WTC11 (cell line): ENCODE measurements around the gene KCNMA1. TPM values are rescaled to one million over a fixed set of nuclear protein-coding genes. Genes with fewer than 3 reads are reported as not detected.

Source experiments
- ATAC-seq: fragments of 200-7000 bp; cut with Tn5 transposase; 2 replicates; pipeline ENCODE4 v1.10.0; 2021; ENCODE audit warnings: mild to moderate bottlenecking, moderate library complexity
- CTCF ChIA-PET: fragments of 300-600 bp; sonication (Branson Sonifier 250); formaldehyde crosslinking; loops from one replicate; lab custom pipeline; 2021; ENCODE audit warnings: antibody characterized with exemption; lab: Charles Lee
- POLR2A ChIA-PET: fragments of 350-600 bp; sonication (Branson Sonifier 250); formaldehyde crosslinking; loops from one replicate; lab custom pipeline; 2021; ENCODE audit warnings: antibody characterized with exemption; lab: Charles Lee
- DNase-seq: peaks from one replicate; pipeline ENCODE4 v3.0.0; 2021; ENCODE audit warnings: low spot score
- H3K27ac Mint-ChIP-seq: 2 replicates; pipeline ENCODE4 v1.8.0; 2021; ENCODE audit warnings: mixed read lengths
- H3K27me3 Mint-ChIP-seq: 2 replicates; pipeline ENCODE4 v1.8.0; 2021; ENCODE audit warnings: low read depth, mild to moderate bottlenecking, moderate library complexity, mixed read lengths
- H3K36me3 Mint-ChIP-seq: 2 replicates; pipeline ENCODE4 v1.8.0; 2021; ENCODE audit warnings: mixed read lengths
- H3K4me1 Mint-ChIP-seq: 2 replicates; pipeline ENCODE4 v1.8.0; 2022; ENCODE audit warnings: mixed read lengths
- H3K4me3 Mint-ChIP-seq: 2 replicates; pipeline ENCODE4 v1.8.0; 2021; ENCODE audit warnings: mild to moderate bottlenecking, moderate library complexity, mixed read lengths
- H3K9me3 Mint-ChIP-seq: 2 replicates; pipeline ENCODE4 v1.8.0; 2021; ENCODE audit warnings: mixed read lengths
- CREB1 ChIP-seq: sonication (generic); formaldehyde crosslinking; IDR thresholded peaks from 2 replicates; pipeline ENCODE4 v1.8.0; 2023; ENCODE audit warnings: mild to moderate bottlenecking, missing genetic modification reagents
- ELF4 ChIP-seq: sonication (generic); formaldehyde crosslinking; IDR thresholded peaks from 2 replicates; pipeline ENCODE4 v1.8.1; 2022; ENCODE audit warnings: low read depth, mild to moderate bottlenecking, moderate library complexity, missing genetic modification reagents
- ESRRA ChIP-seq: sonication (generic); formaldehyde crosslinking; IDR thresholded peaks from 2 replicates; pipeline ENCODE4 v1.8.1; 2022; ENCODE audit warnings: mild to moderate bottlenecking, missing genetic modification reagents, borderline replicate concordance
- ETV6 ChIP-seq: sonication (generic); formaldehyde crosslinking; IDR thresholded peaks from 2 replicates; pipeline ENCODE4 v1.8.1; 2022; ENCODE audit warnings: mild to moderate bottlenecking, missing genetic modification reagents
- FOXK1 ChIP-seq: sonication (generic); formaldehyde crosslinking; IDR thresholded peaks from 2 replicates; pipeline ENCODE4 v1.8.0; 2022; ENCODE audit warnings: mild to moderate bottlenecking, moderate library complexity, missing genetic modification reagents
- GRHL2 ChIP-seq: fragments of 250-450 bp; sonication (Bioruptor Pico); IDR thresholded peaks from 2 replicates; pipeline ENCODE4 v1.8.0; 2022; ENCODE audit warnings: mild to moderate bottlenecking, moderate library complexity; ENCODE audit not compliant: insufficient replicate concordance, severe bottlenecking
- JUN ChIP-seq: sonication (generic); formaldehyde crosslinking; IDR thresholded peaks from 2 replicates; pipeline ENCODE4 v1.8.0; 2023; ENCODE audit warnings: mild to moderate bottlenecking, missing genetic modification reagents
- KAT7 ChIP-seq: sonication (generic); formaldehyde crosslinking; IDR thresholded peaks from 2 replicates; pipeline ENCODE4 v1.8.1; 2023; ENCODE audit warnings: missing genetic modification reagents, mild to moderate bottlenecking, borderline replicate concordance
- NR2C2 ChIP-seq: sonication (generic); formaldehyde crosslinking; IDR thresholded peaks from 2 replicates; pipeline ENCODE4 v1.8.0; 2022; ENCODE audit warnings: mild to moderate bottlenecking, missing genetic modification reagents
- OVOL2 ChIP-seq: fragments of 250-450 bp; sonication (Bioruptor Pico); IDR thresholded peaks from 2 replicates; pipeline ENCODE4 v1.9.0; 2021; ENCODE audit warnings: mild to moderate bottlenecking, borderline replicate concordance
- RELA ChIP-seq: sonication (generic); formaldehyde crosslinking; IDR thresholded peaks from 2 replicates; pipeline ENCODE4 v1.8.1; 2022; ENCODE audit warnings: missing genetic modification reagents, mild to moderate bottlenecking, borderline replicate concordance
- SMAD3 ChIP-seq: sonication (generic); formaldehyde crosslinking; IDR thresholded peaks from 2 replicates; pipeline ENCODE4 v1.8.0; 2022; ENCODE audit warnings: missing genetic modification reagents, mild to moderate bottlenecking, borderline replicate concordance
- SP1 ChIP-seq: sonication (generic); formaldehyde crosslinking; conservative IDR thresholded peaks from 2 replicates; pipeline ENCODE4 v1.8.1; 2022; ENCODE audit warnings: missing genetic modification reagents
- TEAD1 ChIP-seq: sonication (generic); formaldehyde crosslinking; IDR thresholded peaks from 2 replicates; pipeline ENCODE4 v1.8.0; 2022; ENCODE audit warnings: mild to moderate bottlenecking, missing genetic modification reagents
- TP53 ChIP-seq: sonication (generic); formaldehyde crosslinking; IDR thresholded peaks from 2 replicates; pipeline ENCODE4 v1.8.1; 2023; ENCODE audit warnings: mild to moderate bottlenecking, missing genetic modification reagents
- total RNA-seq: library from RNA; stranded (reverse); gene quantifications from 3 replicates; pipeline ENCODE4 v1.2.3, GENCODE V29; 2021
- TF ChIP-seq, protein P1 (sequence below): sonication (generic); formaldehyde crosslinking; IDR thresholded peaks from 2 replicates; pipeline ENCODE4 v1.8.0; 2022; ENCODE audit warnings: mild to moderate bottlenecking, missing genetic modification reagents
- TF ChIP-seq, protein P2 (sequence below): sonication (generic); formaldehyde crosslinking; IDR thresholded peaks from 2 replicates; pipeline ENCODE4 v1.8.0; 2022; ENCODE audit warnings: missing genetic modification reagents
- TF ChIP-seq, protein P3 (sequence below): sonication (generic); formaldehyde crosslinking; IDR thresholded peaks from 2 replicates; pipeline ENCODE4 v1.8.1; 2022; ENCODE audit warnings: mild to moderate bottlenecking, moderate library complexity, missing genetic modification reagents
- TF ChIP-seq, protein P4 (sequence below): sonication (generic); formaldehyde crosslinking; IDR thresholded peaks from 2 replicates; pipeline ENCODE4 v1.8.0; 2022; ENCODE audit warnings: mild to moderate bottlenecking, missing genetic modification reagents
- TF ChIP-seq, protein P5 (sequence below): sonication (generic); formaldehyde crosslinking; IDR thresholded peaks from 2 replicates; pipeline ENCODE4 v1.8.0; 2023; ENCODE audit warnings: mild to moderate bottlenecking, missing genetic modification reagents

The KCNMA1 gene
- total RNA-seq, 1 experiment from 2014 or later, result 7.3 TPM

DNA sequence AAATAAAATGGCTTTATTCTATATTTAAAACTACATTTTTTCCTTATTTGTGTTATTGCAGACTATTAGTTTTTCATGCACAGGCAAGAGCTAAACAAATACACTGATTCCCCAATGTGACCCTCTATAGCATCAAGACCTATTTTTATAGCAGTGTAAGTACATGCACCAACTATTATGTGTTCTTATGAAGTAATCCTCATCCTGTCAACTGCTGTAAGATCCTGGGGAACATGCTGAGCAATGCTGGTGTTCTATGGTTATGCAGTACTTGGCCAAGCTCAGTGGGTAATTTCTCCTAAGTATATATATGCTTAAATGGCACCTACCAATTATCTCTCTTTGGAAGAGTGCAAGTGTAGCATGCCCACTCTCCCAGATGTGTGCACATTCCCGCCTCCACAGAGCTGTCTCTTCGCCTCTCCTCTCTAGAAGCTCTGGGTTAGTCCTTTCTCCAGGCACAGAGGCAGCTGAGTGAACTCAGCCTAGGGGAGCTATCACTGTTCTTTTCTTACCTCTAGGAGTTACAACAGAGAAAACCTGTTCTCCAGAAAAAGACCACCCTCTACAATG, 428.8 kb downstream of the KCNMA1 start (continued):
- TF ChIP-seq ESRRA (CRISPR knock-in tag) (no peak), TEAD1 (CRISPR knock-in tag) (no peak)
- TF ChIP-seq, protein P1, sequence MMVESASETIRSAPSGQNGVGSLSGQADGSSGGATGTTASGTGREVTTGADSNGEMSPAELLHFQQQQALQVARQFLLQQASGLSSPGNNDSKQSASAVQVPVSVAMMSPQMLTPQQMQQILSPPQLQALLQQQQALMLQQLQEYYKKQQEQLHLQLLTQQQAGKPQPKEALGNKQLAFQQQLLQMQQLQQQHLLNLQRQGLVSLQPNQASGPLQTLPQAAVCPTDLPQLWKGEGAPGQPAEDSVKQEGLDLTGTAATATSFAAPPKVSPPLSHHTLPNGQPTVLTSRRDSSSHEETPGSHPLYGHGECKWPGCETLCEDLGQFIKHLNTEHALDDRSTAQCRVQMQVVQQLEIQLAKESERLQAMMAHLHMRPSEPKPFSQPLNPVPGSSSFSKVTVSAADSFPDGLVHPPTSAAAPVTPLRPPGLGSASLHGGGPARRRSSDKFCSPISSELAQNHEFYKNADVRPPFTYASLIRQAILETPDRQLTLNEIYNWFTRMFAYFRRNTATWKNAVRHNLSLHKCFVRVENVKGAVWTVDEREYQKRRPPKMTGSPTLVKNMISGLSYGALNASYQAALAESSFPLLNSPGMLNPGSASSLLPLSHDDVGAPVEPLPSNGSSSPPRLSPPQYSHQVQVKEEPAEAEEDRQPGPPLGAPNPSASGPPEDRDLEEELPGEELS, result no peak

DNA sequence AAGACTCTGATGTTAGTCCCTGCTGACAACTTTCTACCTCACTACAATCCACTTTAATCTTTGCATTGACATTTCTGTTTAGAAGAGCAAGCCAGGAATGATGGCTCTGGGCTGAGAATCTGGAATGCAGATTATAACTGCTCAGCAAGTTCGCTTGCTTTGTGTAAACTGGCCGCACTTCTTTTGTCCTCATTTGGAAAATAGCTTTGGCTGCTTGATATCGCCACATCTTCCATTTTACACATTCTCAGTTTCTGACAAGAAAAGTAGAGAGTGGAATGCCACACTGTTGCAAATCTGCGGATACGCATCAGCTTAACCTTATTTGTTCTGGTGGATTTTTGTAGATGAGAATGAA, 429.8 kb downstream of the KCNMA1 start:
- Mint-ChIP-seq H3K9me3 (peaks cover 21% of the 10 kb centered on the region), H3K4me1 (peaks cover 6% of the 10 kb centered on the region), H3K36me3 (peaks cover 7% of the 10 kb centered on the region), H3K4me3 (no peak overlapping the region), H3K27me3 (no peaks in the 10 kb centered on the region; the same call in 1 of the 2 replicates), H3K27ac (no peak overlapping the region)
- ChIA-PET CTCF (interaction anchor here (1.1 kb wide), 1 partner anchor 33 kb away, joined by 4 read pairs; no protein-coding TSS in a partner anchor), POLR2A (no interaction called here)
- TF ChIP-seq, protein P2, sequence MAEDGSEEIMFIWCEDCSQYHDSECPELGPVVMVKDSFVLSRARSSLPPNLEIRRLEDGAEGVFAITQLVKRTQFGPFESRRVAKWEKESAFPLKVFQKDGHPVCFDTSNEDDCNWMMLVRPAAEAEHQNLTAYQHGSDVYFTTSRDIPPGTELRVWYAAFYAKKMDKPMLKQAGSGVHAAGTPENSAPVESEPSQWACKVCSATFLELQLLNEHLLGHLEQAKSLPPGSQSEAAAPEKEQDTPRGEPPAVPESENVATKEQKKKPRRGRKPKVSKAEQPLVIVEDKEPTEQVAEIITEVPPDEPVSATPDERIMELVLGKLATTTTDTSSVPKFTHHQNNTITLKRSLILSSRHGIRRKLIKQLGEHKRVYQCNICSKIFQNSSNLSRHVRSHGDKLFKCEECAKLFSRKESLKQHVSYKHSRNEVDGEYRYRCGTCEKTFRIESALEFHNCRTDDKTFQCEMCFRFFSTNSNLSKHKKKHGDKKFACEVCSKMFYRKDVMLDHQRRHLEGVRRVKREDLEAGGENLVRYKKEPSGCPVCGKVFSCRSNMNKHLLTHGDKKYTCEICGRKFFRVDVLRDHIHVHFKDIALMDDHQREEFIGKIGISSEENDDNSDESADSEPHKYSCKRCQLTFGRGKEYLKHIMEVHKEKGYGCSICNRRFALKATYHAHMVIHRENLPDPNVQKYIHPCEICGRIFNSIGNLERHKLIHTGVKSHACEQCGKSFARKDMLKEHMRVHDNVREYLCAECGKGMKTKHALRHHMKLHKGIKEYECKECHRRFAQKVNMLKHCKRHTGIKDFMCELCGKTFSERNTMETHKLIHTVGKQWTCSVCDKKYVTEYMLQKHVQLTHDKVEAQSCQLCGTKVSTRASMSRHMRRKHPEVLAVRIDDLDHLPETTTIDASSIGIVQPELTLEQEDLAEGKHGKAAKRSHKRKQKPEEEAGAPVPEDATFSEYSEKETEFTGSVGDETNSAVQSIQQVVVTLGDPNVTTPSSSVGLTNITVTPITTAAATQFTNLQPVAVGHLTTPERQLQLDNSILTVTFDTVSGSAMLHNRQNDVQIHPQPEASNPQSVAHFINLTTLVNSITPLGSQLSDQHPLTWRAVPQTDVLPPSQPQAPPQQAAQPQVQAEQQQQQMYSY (CRISPR knock-in tag), result no peak
- TF ChIP-seq TP53 (CRISPR knock-in tag) (no peak), ETV6 (CRISPR knock-in tag) (no peak), FOXK1 (CRISPR knock-in tag) (no peak), OVOL2 (CRISPR knock-in tag) (no peak), CREB1 (CRISPR knock-in tag) (no peak), RELA (no peak), KAT7 (CRISPR knock-in tag) (no peak), ELF4 (no peak), GRHL2 (no peak), NR2C2 (CRISPR knock-in tag) (no peak), JUN (CRISPR knock-in tag) (no peak), SMAD3 (CRISPR knock-in tag) (no peak), TEAD1 (CRISPR knock-in tag) (no peak), SP1 (CRISPR knock-in tag) (no peak)
- TF ChIP-seq, protein P3, sequence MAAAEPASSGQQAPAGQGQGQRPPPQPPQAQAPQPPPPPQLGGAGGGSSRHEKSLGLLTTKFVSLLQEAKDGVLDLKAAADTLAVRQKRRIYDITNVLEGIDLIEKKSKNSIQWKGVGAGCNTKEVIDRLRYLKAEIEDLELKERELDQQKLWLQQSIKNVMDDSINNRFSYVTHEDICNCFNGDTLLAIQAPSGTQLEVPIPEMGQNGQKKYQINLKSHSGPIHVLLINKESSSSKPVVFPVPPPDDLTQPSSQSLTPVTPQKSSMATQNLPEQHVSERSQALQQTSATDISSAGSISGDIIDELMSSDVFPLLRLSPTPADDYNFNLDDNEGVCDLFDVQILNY, result no peak
- TF ChIP-seq, protein P4, sequence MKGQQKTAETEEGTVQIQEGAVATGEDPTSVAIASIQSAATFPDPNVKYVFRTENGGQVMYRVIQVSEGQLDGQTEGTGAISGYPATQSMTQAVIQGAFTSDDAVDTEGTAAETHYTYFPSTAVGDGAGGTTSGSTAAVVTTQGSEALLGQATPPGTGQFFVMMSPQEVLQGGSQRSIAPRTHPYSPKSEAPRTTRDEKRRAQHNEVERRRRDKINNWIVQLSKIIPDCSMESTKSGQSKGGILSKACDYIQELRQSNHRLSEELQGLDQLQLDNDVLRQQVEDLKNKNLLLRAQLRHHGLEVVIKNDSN (CRISPR knock-in tag), result no peak
- TF ChIP-seq, protein P5, sequence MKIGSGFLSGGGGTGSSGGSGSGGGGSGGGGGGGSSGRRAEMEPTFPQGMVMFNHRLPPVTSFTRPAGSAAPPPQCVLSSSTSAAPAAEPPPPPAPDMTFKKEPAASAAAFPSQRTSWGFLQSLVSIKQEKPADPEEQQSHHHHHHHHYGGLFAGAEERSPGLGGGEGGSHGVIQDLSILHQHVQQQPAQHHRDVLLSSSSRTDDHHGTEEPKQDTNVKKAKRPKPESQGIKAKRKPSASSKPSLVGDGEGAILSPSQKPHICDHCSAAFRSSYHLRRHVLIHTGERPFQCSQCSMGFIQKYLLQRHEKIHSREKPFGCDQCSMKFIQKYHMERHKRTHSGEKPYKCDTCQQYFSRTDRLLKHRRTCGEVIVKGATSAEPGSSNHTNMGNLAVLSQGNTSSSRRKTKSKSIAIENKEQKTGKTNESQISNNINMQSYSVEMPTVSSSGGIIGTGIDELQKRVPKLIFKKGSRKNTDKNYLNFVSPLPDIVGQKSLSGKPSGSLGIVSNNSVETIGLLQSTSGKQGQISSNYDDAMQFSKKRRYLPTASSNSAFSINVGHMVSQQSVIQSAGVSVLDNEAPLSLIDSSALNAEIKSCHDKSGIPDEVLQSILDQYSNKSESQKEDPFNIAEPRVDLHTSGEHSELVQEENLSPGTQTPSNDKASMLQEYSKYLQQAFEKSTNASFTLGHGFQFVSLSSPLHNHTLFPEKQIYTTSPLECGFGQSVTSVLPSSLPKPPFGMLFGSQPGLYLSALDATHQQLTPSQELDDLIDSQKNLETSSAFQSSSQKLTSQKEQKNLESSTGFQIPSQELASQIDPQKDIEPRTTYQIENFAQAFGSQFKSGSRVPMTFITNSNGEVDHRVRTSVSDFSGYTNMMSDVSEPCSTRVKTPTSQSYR (CRISPR knock-in tag), result no peak
- DNase-seq (no peak), ATAC-seq (no peak)
